ENCODE data around the gene KIRREL3.

- no peak for TF ChIP-seq CTCF (IDR thresholded peaks at IDR 0.05; ENCODE audit: low read depth, low read length)
- no peak for TF ChIP-seq EZH2phosphoT487 (IDR thresholded peaks at IDR 0.05; ENCODE audit: low read depth)
Measured at GRCh38 chr11:126815111-126815510, 185.5 kb downstream of the KIRREL3 start.
